GM11168 (cell line): ENCODE measurements around the gene TM9SF1.
"Not testable (repeated sequence)": the region's sequence is repeated elsewhere in the genome, so short reads cannot be mapped to it uniquely, and the experiment has no call there.

Experiments
- in situ Hi-C: fragments of 300-500 bp; cut with MboI; formaldehyde crosslinking; loops from one replicate; pipeline ENCODE4 v1.12.0; 2022; ENCODE audit warnings: low sequenced_read_pairs; ENCODE audit not compliant: unreplicated experiment

Gene TM9SF1

DNA sequence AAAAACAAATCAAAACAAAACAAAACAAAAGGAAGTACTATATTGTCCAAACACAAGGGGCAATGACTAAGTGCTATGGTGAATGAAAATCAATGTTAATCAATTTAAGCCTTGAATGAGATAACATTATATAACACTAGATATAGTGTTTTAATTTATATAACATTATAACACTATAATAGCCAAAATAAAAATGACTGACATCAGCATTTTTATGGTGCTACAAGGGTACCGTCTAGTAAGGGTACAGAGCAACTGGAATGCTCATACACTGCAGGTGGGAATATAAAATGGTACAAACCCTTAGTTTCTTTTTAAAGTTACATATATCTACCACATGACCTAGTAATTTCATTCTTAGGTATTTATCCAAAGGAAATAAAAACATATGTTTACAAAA lies 31.2 kb upstream of the TM9SF1 start:
- in situ Hi-C loops = no loop called here

DNA sequence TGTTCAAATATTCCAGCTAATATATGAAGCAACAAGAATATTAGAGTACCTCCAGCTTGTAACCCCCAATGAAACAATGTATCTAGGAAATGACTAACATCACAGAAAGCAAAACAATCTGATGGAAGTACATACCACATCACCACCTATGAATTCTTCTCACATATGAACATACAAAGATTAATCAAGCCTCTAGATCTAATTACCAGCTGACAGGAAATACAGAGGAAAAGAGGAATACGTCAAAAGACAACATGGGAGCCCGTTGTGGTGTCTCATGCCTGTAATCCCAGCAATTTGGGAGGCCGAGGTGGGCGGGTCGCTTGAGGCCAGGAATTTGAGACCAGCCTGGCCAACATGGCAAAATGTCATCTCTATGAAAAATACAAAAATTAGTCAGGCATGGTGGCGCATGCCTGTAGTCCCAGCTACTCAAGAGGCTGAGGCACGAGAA lies 29.4 kb upstream of the TM9SF1 start:
- in situ Hi-C loops = no loop called here

GRCh38 chr14:24222987-24223386 lies 27.7 kb upstream of the TM9SF1 start:
- in situ Hi-C loops = not testable (repeated sequence)

GRCh38 chr14:24219521-24219920 lies 24.3 kb upstream of the TM9SF1 start:
- in situ Hi-C loops = no loop called here

- in situ Hi-C loops = no loop called here
Observed at GRCh38 chr14:24219080-24219479, 23.8 kb upstream of the TM9SF1 start.

DNA sequence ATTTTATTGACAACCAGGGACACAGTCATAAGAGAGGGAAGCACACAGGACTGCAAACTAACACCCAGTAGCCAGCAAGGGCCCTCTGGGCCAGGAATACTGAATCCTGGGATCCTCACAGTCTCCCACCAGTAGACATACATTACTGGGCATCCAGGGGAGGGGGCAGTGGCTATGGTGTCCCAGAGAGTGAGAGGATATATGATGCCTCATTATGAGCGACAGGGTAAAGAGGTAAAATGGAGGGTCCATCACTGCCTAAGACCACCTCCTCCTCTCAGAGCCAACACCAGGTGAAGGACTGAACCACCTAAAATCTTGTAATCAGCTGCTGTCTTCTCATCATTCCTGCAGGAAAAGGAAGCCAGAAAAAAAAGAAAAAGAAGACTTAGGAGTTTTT lies 21.6 kb upstream of the TM9SF1 start:
- in situ Hi-C loops = not testable (repeated sequence)

GRCh38 chr14:24216345-24216699 lies 21.1 kb upstream of the TM9SF1 start:
- in situ Hi-C loops = no loop called here

DNA sequence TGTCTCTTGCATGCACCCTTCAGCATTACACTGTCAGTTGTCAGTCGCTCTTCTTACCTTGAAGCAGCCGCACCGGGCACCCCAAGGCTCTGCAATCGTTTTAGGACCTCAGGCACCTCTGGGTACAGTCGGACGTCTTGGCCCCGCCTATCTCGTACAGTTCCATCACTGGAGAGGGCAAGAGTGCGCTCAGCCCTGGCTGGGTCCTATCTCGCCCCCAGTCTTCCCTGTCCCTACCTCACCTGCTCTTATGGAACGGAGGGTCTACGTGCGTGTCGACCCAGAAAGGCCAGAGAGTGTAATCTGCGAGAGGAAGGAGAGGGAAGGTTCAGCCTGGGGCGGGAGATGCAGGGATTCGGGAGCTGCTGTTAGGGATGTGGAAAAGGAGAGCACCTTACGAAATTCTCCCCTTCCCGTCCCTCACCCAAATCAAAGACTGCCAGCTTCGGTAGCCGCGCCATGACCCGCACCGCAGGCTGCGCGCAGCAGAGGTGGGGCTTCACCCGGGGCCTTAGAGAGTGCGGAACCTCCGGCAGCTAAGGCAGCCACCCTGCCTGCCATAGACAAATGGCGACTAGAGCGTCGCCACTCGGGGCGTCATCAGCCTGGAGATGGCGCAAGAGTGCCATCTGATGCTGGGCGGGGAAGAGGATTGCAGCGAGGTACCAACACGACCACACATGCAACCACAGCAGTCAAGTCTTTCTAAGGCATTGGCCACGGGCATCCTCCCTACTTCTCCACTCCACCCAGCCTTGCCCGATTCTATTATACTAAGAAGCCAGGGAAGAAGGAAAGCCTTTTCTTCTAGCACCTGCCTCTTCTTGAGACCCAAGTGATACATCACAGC lies 20.5 kb upstream of the TM9SF1 start, which contains the start of gene MDP1:
TSS of gene MDP1 (minus strand) at position 572 of the 850 bp plus-strand sequence. CDS start at position 461, 111 bp downstream.
- in situ Hi-C loops = no loop called here

- in situ Hi-C loops = no loop called here
Observed at GRCh38 chr14:24213866-24214662, 18.8 kb upstream of the TM9SF1 start.

DNA sequence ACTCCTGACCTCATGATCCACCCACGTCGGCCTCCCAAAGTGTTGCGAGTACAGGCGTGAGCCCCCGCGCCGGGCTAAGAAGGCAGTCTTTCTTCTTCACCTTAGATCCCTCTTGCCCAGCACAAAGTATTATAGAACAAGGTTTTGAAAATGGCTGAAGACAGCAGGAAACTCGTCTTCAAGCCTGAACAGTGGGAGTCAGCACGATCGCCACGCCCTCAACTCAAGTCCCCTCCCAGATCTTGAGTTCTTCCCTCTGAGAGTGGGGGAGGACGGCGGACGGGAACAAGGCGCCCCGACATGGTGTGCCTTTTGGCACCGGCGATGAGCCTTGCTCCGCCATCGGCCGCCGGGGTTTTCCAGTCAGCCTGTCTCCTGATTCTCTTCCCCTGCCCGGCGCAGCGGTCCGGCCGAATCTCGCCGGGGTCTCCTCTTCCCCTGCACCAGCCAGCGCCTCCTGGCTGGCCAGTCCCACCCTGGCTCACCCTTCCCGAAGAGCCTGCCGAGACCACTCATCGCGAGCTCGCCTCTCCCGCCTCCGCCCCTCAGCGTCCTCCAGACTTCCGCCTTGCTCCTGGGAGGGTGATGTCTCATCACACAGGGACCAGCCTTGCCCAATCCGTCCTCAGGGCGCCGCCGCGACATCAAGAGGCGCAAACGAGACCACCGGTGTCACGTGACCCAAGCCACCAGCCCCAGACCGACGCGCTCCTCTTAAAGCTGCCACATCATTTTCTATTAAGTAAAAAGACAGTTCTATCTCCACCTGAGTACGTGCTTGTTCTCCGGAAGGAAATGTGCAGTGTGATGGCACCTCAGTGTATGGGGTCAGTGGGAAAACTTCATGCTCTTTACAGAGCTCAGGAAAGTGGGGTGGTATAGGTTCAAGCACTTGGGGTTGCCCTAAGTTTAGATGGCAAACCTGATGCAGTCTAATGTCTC lies 18.0 kb upstream of the TM9SF1 start, which contains the start of gene CHMP4A:
TSS of gene CHMP4A (minus strand) at position 565 of the 942 bp plus-strand sequence. CDS start at position 516, 49 bp downstream.
- in situ Hi-C loops = no loop called here

GRCh38 chr14:24211311-24211710 lies 16.1 kb upstream of the TM9SF1 start:
- in situ Hi-C loops = no loop called here

- in situ Hi-C loops = no loop called here
Observed at GRCh38 chr14:24207625-24208024, 12.4 kb upstream of the TM9SF1 start.

GRCh38 chr14:24207104-24207551 lies 11.9 kb upstream of the TM9SF1 start:
- in situ Hi-C loops = no loop called here

DNA sequence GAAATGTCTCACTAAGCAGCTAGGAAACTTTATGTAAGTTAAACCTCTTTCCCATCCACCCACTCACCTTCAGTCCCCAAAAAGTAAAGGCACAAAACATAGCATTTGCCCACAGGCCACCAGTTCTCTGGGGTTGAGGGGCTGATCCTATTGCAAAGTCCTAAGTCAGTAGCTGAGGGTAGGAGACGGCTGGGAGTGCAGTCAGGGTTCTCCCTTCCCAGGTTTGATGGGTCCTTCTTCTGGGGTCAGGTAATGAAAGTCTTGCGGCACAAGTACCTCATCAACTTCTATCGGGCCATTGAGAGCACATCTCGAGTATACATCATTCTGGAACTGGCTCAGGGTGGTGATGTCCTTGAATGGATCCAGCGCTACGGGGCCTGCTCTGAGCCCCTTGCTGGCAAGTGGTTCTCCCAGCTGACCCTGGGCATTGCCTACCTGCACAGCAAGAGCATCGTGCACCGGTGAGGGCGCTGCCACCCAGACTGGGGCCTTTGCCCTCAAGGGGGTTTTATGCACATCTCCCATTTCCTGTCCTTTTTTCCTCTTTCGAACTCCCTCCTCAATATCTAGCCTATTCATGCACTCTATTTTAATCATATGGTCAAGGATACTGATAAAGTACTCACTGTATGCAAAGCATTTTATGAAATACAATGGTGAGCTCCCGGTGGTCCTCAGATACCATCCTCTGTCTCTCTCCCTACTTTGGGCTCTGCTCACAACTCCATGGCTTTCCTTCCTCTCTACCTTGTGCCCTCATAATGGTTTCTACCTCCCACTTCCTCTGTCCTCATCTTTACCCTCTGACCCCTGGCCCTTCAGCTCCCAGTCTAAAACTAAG lies 11.2 kb upstream of the TM9SF1 start:
- in situ Hi-C loops = no loop called here

DNA sequence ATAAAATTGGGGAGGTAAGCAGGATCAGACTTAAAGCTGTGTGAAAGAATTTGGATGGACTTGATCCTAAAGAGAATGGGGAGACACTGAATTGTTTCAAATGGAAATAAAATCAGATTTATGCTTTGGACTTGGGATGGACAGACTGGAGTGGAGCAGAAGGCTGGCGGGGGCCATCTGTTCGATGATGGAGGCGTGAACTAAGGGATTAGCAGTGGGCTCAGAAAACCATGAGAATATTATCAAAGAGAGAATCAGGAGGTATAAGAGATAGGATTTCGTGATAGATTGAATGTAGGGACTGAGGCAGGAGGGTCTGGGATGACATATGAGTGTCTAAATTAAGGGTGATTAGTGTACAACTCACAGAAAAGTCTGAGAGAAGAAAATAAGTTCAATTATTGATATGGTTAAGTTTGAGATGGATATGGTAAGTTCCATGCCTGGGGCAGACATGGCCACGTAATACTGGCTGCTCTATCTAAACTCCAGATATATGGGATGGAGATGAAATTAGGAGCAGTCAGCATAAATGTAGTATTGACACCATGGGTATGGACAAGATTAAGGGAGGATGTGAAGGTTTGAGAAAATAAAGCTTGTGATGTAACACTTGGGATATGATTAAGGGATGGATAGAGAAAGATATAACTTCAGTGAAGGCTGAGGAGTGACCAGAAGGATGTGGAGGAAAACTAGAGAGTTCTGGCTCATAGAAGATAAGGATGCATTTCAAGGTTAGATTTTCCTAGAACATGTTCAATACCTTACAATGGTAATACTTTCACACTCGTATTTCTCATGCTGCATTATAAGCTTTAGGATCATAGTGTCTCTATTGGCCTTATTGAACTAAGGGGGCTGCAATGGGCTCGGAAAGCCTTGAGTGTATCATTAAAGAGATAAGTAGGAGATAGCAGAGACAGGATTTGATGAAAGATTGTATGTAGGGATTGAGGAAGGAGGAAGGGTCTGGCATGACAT lies 9.2 kb upstream of the TM9SF1 start:
- in situ Hi-C loops = no loop called here

DNA sequence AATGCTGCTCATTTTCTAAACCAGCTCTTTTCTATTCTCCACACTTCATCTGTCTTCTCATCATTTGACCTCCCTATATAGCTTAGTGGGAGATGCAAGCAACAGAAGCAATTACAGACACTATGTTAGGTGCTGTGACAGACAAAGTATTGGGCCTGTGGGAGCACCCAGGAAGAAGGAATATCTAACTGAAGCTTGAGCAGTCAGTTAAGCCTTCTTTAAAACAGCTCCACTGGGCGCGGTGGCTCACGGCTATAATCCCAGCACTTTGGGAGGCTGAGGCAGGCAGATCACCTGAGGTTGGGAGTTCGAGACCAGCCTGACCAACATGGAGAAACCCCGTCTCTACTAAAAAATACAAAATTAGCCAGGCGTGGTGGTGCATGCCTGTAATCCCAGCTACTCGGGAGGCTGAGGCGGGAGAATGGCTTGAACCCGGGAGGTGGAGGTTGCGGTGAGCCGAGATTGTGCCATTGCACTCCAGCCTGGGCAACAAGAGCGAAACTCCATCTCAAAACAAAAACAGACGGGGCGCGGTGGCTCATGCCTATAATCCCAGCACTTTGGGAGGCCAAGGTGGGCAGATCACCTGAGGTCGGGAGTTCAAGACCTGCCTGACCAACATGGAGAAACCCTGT lies 8.1 kb upstream of the TM9SF1 start:
- in situ Hi-C loops = not testable (repeated sequence)

GRCh38 chr14:24202538-24202937 lies 7.3 kb upstream of the TM9SF1 start:
- in situ Hi-C loops = not testable (repeated sequence)
